Activated T-cell treated with anti-CD3 and anti-CD28 coated beads, Interleukin-2, amount 50 U/mL, for 48 hours (primary cell): ENCODE data around the gene DACT2.
"Not testable (repeated sequence)": the region's sequence is repeated elsewhere in the genome, so short reads cannot be mapped to it uniquely, and the experiment has no call there.

Source experiments
- DNase-seq, 2 experiments: peaks; one replicate each; pipeline ENCODE4 v3.0.0-alpha.2; 2020

Gene DACT2

GRCh38 chr6:168301648-168302398 lies 17.8 kb downstream of the DACT2 start:
- DNase-seq, result no peak

- DNase-seq, result no peak
Observed at GRCh38 chr6:168300975-168301647, 18.5 kb downstream of the DACT2 start.

- peak in 1 of 2 experiments; percentile 4 for DNase-seq
Observed at GRCh38 chr6:168299541-168300511, 19.8 kb downstream of the DACT2 start.

- DNase-seq, result no peak
Observed at GRCh38 chr6:168297643-168298042, 21.9 kb downstream of the DACT2 start.

- no peak for DNase-seq
Observed at GRCh38 chr6:168294901-168295300, 24.7 kb downstream of the DACT2 start.

GRCh38 chr6:168293636-168294530 lies 25.7 kb downstream of the DACT2 start:
- no peak for DNase-seq

GRCh38 chr6:168292826-168293225 lies 26.8 kb downstream of the DACT2 start:
- no peak for DNase-seq

GRCh38 chr6:168291450-168291849 lies 28.1 kb downstream of the DACT2 start:
- no peak for DNase-seq

GRCh38 chr6:168290095-168290494 lies 29.5 kb downstream of the DACT2 start:
- DNase-seq, result no peak

- DNase-seq, result no peak
Observed at GRCh38 chr6:168289571-168289962, 30.0 kb downstream of the DACT2 start.

GRCh38 chr6:168288781-168289570 lies 30.6 kb downstream of the DACT2 start:
- DNase-seq, result no peak

- DNase-seq, result not testable (repeated sequence)
Observed at GRCh38 chr6:168287460-168287859, 32.1 kb downstream of the DACT2 start.

- DNase-seq, result peak; percentile 52 to 58
Observed at GRCh38 chr6:168286771-168287446, 32.7 kb downstream of the DACT2 start.

GRCh38 chr6:168286116-168286515 lies 33.5 kb downstream of the DACT2 start:
- DNase-seq, result no peak

- DNase-seq, result no peak
Observed at GRCh38 chr6:168285456-168285855, 34.1 kb downstream of the DACT2 start.

GRCh38 chr6:168284187-168284586 lies 35.4 kb downstream of the DACT2 start:
- DNase-seq, result no peak

GRCh38 chr6:168283686-168284025 lies 35.9 kb downstream of the DACT2 start:
- DNase-seq, result no peak

- DNase-seq, result no peak
Observed at GRCh38 chr6:168282985-168283685, 36.4 kb downstream of the DACT2 start.

GRCh38 chr6:168281826-168282225 lies 37.8 kb downstream of the DACT2 start:
- no peak for DNase-seq

- not testable (repeated sequence) for DNase-seq
Observed at GRCh38 chr6:168281314-168281713, 38.3 kb downstream of the DACT2 start.
